Panc1 (cell line): ENCODE measurements around the gene MAPRE2.

Experiments used
- POLR2AphosphoS5 ChIP-seq: IDR thresholded peaks from 2 replicates; pipeline ENCODE4 v1.6.1; 2012; ENCODE audit warnings: mild to moderate bottlenecking, low read depth, low read length, moderate library complexity
- TF ChIP-seq, protein P1 (sequence below): fragments of 450-650 bp; IDR thresholded peaks from 2 replicates; pipeline ENCODE4 v1.5.1; 2017; ENCODE audit warnings: mild to moderate bottlenecking
- TF ChIP-seq, protein P2 (sequence below), 2 experiments: IDR thresholded peaks; 2 replicates each; pipeline ENCODE4 v1.6.1; 2011 to 2012; ENCODE audit warnings: low read depth in 2 of 2, control low read depth in 1 of 2, low read length in 1 of 2, mild to moderate bottlenecking in 1 of 2, moderate library complexity in 1 of 2; ENCODE audit not compliant: insufficient read depth in 1 of 2

DNA sequence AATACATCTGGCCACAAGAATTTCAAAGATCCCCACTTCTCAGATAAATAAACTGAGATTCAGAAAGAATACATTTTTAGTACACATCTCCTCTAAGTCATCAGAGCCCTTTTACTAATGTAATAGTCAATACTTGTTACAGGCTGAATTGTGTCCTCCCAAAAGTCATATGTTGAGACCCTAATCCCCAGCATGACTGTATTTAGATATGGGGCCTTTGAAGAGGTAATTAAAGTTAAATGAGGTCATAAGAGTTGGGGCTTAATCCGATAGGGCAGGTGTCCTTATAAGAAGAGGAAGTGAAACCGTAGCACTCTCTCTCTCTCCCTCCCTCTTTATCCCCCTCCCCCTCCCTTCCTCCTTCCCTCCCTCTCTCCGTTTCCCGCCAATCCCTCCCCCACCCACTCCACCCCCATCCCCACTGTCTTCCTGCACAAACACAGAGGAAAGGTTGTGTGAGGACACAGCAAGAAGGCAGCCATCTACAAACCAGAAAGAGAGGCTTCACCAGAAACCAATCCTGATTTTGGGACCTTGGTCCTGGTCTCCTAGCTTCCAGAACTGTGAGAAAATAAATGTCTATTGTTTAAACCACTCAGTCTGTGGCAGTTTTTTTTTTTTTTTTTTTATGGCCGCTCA, 133.0 kb downstream of the MAPRE2 start:
- TF ChIP-seq, protein P1, sequence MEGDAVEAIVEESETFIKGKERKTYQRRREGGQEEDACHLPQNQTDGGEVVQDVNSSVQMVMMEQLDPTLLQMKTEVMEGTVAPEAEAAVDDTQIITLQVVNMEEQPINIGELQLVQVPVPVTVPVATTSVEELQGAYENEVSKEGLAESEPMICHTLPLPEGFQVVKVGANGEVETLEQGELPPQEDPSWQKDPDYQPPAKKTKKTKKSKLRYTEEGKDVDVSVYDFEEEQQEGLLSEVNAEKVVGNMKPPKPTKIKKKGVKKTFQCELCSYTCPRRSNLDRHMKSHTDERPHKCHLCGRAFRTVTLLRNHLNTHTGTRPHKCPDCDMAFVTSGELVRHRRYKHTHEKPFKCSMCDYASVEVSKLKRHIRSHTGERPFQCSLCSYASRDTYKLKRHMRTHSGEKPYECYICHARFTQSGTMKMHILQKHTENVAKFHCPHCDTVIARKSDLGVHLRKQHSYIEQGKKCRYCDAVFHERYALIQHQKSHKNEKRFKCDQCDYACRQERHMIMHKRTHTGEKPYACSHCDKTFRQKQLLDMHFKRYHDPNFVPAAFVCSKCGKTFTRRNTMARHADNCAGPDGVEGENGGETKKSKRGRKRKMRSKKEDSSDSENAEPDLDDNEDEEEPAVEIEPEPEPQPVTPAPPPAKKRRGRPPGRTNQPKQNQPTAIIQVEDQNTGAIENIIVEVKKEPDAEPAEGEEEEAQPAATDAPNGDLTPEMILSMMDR, result no peak
- TF ChIP-seq POLR2AphosphoS5, result no peak
- TF ChIP-seq, protein P2, sequence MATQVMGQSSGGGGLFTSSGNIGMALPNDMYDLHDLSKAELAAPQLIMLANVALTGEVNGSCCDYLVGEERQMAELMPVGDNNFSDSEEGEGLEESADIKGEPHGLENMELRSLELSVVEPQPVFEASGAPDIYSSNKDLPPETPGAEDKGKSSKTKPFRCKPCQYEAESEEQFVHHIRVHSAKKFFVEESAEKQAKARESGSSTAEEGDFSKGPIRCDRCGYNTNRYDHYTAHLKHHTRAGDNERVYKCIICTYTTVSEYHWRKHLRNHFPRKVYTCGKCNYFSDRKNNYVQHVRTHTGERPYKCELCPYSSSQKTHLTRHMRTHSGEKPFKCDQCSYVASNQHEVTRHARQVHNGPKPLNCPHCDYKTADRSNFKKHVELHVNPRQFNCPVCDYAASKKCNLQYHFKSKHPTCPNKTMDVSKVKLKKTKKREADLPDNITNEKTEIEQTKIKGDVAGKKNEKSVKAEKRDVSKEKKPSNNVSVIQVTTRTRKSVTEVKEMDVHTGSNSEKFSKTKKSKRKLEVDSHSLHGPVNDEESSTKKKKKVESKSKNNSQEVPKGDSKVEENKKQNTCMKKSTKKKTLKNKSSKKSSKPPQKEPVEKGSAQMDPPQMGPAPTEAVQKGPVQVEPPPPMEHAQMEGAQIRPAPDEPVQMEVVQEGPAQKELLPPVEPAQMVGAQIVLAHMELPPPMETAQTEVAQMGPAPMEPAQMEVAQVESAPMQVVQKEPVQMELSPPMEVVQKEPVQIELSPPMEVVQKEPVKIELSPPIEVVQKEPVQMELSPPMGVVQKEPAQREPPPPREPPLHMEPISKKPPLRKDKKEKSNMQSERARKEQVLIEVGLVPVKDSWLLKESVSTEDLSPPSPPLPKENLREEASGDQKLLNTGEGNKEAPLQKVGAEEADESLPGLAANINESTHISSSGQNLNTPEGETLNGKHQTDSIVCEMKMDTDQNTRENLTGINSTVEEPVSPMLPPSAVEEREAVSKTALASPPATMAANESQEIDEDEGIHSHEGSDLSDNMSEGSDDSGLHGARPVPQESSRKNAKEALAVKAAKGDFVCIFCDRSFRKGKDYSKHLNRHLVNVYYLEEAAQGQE (IDR thresholded peaks at IDR 0.05; ENCODE audit: insufficient read depth in 1 of 2, low read depth in 2 of 2, low read length in 1 of 2), result no peak
